Kidney capillary endothelial cell (primary cell): ENCODE results near the gene PCF11.
"Not testable (repeated sequence)": the region's sequence is repeated elsewhere in the genome, so short reads cannot be mapped to it uniquely, and the experiment has no call there.

Experiments used
- DNase-seq: peaks from one replicate; pipeline ENCODE4 v3.0.0-alpha.2; 2018; ENCODE audit warnings: low spot score

The PCF11 gene

DNA sequence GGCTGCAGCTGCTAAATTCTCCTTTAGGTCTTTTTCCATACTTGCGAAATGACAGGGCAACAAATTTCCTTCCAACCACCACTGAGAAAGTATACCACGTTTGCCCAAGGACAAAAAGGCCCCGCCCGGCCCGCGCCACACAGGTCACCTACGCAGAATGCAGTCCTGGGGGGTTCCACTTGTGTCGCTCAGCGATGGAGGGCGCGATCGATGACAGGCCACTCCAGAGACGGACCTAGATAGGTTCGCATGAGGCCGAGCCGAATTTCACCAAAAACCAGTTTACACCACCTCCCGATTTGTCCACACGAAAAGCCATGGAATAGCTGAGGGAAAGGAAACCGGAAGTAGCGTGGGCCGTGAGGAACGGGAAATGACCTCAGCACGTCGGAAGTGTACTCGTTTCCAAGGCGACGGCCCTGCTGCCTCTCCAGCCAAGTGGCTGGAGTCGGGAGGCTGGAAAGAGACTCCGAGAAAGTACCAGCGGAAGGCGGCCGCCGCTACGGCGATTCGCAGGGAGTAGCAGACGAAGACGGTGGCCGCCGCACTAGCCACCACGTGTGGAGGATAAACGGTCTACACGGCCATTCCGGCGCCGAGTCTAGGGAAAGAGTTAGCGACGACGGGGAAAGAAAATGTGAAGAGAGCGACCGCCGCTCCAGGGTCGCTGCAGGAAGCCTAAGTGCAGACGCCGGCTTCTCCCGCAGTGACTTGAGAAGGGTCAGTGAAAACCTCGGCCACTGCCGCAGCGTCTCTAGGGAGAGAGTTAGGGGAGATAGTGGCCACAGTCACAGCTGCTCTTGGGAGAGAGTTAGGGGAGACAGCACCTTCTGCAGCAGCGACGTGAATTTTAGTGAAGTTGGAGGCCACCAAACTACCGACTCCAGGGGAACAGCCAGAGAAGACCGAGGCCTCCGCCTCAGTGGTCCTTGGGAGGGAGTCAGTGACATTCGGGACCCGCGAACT lies 36.7 kb downstream of the PCF11 start, which contains the start of gene ANKRD42:
Gene ANKRD42 (plus strand): TSS at position 398 of the 966 bp plus-strand sequence. CDS start 959 bp downstream, outside the sequence.
- DNase-seq = peak; percentile 90

DNA sequence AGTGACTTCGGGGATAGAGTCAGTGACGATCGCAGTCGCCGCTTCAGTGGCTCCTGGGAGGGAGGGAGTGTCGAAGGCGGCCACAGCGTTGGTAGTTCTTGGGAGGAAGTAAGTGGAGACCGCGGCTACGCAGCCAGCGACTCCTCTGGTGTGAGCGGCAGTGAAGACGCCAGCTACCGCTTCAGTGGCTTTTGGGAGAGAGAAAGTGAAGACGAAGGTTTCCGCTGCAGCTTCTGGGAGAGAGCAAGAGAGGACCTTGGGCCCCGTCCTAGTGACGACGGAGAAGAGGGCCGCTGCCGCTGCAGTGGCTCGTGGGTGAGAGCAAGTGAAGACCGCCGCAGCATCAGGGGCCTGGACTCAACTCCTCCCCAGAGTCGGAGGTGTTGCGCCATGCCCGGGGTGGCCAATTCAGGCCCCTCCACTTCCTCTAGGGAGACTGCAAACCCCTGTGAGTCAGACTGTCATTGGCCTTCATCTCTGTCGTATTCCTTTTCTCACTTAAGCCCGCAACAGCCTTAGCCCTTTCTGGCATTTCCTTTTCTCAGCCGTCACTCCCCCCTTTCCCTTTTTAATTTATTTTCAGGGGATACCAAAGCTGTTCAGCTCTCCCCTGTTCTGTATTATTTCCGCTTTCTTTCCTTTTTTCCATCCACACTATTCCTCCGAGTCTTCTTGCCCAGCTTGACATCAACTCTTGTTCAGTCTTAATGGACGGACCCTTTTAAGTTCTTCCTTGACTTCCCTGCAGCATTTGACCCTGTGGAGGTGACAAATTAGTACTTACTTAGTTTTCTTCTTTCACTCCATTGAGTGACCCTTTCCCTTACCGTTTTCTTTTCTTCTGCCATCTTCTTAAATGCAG lies 37.6 kb downstream of the PCF11 start:
- peak; percentile 28 for DNase-seq

GRCh38 chr11:83195143-83195466 lies 38.2 kb downstream of the PCF11 start:
- no peak for DNase-seq

DNA sequence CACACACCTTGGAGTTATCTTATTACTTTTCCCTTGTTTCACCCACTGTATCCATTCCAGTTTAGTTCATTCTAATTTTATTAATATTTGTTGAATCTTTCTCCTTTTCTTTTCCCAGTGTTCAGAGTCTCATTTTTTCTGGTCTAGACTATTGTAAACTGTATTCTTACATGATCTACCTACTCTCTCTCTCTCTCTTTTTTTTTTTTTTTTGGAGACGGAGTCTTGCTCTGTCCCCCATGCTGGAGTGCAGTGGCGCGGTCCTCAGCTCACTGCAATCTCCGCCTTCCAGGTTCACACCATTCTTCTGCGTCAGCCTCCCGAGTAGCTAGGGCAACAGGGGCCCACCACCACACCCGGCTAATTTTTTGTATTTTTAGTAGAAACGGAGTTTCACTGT lies 38.7 kb downstream of the PCF11 start:
- DNase-seq = no peak

DNA sequence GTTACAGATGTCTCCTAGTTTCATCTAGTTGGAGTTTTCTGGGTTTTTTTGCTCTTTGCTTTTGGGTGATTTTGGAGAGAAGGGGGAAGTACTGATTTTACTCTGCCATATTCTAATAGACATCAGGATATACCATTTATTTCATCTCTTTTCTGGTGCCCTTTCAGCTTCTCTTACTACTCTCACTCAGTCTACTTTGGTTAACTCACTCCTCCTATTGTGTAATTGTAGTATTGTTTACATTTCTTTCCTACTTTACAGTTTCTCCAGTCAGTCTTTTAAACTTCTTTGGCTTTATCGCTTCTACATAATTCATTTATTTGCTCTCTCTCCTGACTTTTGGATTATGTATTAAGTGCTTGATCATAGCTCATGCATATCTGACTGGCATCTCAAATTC lies 43.1 kb downstream of the PCF11 start:
- DNase-seq = no peak

- DNase-seq = no peak
Observed at GRCh38 chr11:83205608-83206185, 48.8 kb downstream of the PCF11 start.

DNA sequence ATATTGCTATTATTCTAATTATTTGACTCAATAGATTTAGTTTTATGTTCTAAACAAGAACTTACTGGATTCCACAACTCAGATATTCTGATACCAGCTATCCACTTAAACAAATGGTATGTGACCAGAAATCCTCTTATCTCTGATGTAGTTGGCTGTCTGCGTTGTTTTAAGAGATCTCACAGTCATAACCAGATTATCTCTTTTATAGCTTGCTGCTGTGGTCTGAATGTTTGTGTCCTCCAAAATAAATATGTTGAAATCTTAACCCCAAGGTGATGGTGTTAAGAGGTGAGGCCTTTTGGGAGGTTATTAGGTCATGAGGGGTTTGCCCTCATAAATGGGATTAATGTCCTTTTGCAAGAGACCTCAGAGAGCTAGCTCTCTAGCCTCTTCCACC lies 49.3 kb downstream of the PCF11 start:
- DNase-seq = no peak

DNA sequence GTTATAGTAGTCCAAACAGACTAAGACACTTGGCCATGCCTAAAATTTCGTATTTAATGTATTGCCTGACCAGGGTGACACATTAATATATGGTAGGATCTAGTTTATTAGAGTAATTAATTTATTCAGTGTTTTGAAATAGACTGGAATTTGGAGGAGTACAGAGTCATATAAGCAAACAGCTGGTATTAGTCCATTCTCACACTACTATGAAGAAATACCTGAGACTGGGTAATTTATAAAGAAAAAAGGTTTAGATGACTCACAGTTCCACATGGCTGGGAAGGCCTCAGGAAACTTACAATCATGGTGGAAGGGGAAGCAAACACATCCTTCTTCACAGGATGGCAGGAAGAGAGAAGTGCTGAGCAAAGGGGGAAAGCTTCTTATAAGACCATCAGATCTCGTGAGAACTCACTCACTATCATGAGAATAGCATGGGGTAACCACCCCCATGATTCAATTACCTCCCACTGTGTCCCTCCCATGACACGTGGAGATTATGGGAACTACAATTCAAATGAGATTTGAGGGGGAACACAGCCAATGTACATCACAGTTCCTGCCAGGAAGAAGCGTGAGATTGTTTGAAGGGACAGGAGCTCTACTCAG lies 49.9 kb downstream of the PCF11 start:
- not testable (repeated sequence) for DNase-seq

- no peak for DNase-seq
Observed at GRCh38 chr11:83219095-83219494, 62.2 kb downstream of the PCF11 start.

GRCh38 chr11:83220260-83220659 lies 63.3 kb downstream of the PCF11 start:
- no peak for DNase-seq

- no peak for DNase-seq
Observed at GRCh38 chr11:83221694-83222093, 64.8 kb downstream of the PCF11 start.

DNA sequence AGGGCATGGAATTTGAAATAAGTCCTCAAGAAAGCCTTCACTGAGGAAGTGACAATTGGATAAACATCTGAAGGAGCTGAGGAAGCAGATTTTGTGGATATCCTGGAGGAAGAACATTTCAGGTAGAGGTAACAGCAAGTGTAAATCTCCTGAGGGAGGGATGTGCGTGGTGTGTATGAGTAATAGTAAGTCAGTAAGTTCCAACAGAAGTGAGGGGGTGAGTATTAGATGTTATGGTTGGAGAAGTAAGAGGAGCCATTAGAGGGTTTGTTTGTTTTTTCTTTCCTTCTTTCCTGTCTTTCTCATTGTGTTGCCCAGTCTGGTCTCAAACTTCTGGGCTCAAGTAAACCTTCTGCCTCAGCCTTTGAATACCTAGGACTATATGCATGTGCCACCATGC lies 65.6 kb downstream of the PCF11 start:
- DNase-seq = no peak

GRCh38 chr11:83223457-83223856 lies 66.5 kb downstream of the PCF11 start:
- no peak for DNase-seq

DNA sequence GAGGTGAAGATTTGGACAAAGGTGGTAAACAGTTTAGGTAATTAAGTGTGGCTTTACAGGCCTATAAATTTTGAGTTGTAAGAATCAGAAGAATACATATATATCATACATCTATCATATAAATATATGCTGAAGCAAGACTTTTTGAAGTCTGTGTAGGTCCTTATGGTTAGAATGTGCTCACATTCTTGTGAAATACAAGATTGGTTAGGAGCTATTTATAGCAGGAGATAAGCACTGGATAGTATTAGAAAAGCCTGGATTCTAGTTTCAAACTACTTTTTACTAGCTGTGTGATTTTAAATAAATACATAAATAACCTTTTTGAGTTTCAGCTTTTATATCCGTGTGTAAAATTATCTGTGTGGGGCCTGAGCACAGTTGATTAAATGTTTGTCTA lies 78.9 kb downstream of the PCF11 start:
- DNase-seq = no peak
